Liver (tissue), 9 donors: Measurements from ENCODE around the gene NCLN. TPM values are rescaled to one million over a fixed set of nuclear protein-coding genes. Genes with fewer than 3 reads are reported as not detected.

Experiments
- DNase-seq: peaks from one replicate; pipeline ENCODE4 v3.0.0-alpha.2; 2017; ENCODE audit warnings: low spot score
- H3K27ac ChIP-seq, 2 donors: one replicate each; pipeline ENCODE4 v1.7.0; 2013; ENCODE audit warnings: inconsistent platforms in 2 of 2, low read length in 2 of 2, control low read depth in 1 of 2, low read depth in 1 of 2, mild to moderate bottlenecking in 1 of 2
- H3K27me3 ChIP-seq, 4 donors: one replicate each; pipeline versions ENCODE4 v1.6.1 to v1.7.0; 2013; ENCODE audit warnings: low read length in 3 of 4, inconsistent platforms in 1 of 4, mild to moderate bottlenecking in 1 of 4, moderate library complexity in 1 of 4; ENCODE audit not compliant: control insufficient read depth in 4 of 4, insufficient read depth in 4 of 4
- H3K36me3 ChIP-seq, 4 donors: one replicate each; pipeline versions ENCODE4 v1.6.1 to v1.7.0; 2013; ENCODE audit warnings: low read length in 3 of 4, mild to moderate bottlenecking in 3 of 4, low read depth in 1 of 4, moderate library complexity in 1 of 4; ENCODE audit not compliant: control insufficient read depth in 4 of 4, insufficient read depth in 3 of 4
- H3K4me1 ChIP-seq, 4 donors: one replicate each; pipeline versions ENCODE4 v1.6.1 to v1.7.0; 2013; ENCODE audit warnings: low read length in 3 of 4, mild to moderate bottlenecking in 3 of 4, moderate library complexity in 1 of 4; ENCODE audit not compliant: control insufficient read depth in 4 of 4, insufficient read depth in 4 of 4
- H3K4me3 ChIP-seq, 3 donors: one replicate each; pipeline versions ENCODE4 v1.6.1 to v1.7.0; 2013; ENCODE audit warnings: low read length in 3 of 3, control low read depth in 1 of 3, low read depth in 1 of 3, mild to moderate bottlenecking in 1 of 3
- H3K9ac ChIP-seq, 2 donors: one replicate each; pipeline ENCODE4 v1.7.0; 2013; ENCODE audit warnings: low read length in 2 of 2, mild to moderate bottlenecking in 2 of 2, moderate library complexity in 2 of 2, control low read depth in 1 of 2, low read depth in 1 of 2
- H3K9me3 ChIP-seq, 4 donors: one replicate each; pipeline versions ENCODE4 v1.6.1 to v1.7.0; 2013; ENCODE audit warnings: low read length in 3 of 4; ENCODE audit not compliant: control insufficient read depth in 4 of 4
- EGR1 ChIP-seq, 2 donors: IDR thresholded peaks; 2 replicates each; pipeline ENCODE4 v1.6.1; 2016 to 2018; ENCODE audit warnings: antibody characterized with exemption in 2 of 2, low read depth in 2 of 2
- FOXA1 ChIP-seq: IDR thresholded peaks from 2 replicates; pipeline ENCODE4 v1.6.1; 2016; ENCODE audit warnings: antibody characterized with exemption
- FOXA2 ChIP-seq: IDR thresholded peaks from 2 replicates; pipeline ENCODE4 v1.6.1; 2016; ENCODE audit warnings: antibody characterized with exemption
- GABPA ChIP-seq, 2 donors: IDR thresholded peaks in 1 of 2; conservative IDR thresholded peaks in 1 of 2; 2 replicates each; pipeline ENCODE4 v1.6.1; 2016; ENCODE audit warnings: antibody characterized with exemption in 2 of 2, mild to moderate bottlenecking in 1 of 2, moderate library complexity in 1 of 2
- HNF4A ChIP-seq, 2 donors: conservative IDR thresholded peaks; 2 replicates each; pipeline ENCODE4 v1.6.1; 2016; ENCODE audit warnings: antibody characterized with exemption in 2 of 2, mild to moderate bottlenecking in 2 of 2
- HNF4G ChIP-seq: IDR thresholded peaks from 2 replicates; pipeline ENCODE4 v1.6.1; 2016; ENCODE audit warnings: antibody characterized with exemption
- JUND ChIP-seq, 2 donors: IDR thresholded peaks; 2 replicates each; pipeline ENCODE4 v1.6.1; 2016; ENCODE audit warnings: antibody characterized with exemption in 2 of 2
- NR2F2 ChIP-seq: IDR thresholded peaks from 2 replicates; pipeline ENCODE4 v1.6.1; 2016; ENCODE audit warnings: antibody characterized with exemption
- RAD21 ChIP-seq, 2 donors: IDR thresholded peaks; 2 replicates each; pipeline ENCODE4 v1.6.1; 2016; ENCODE audit warnings: antibody characterized with exemption in 2 of 2, mild to moderate bottlenecking in 2 of 2
- RXRA ChIP-seq, 2 donors: IDR thresholded peaks; 2 replicates each; pipeline ENCODE4 v1.6.1; 2017 to 2018; ENCODE audit warnings: antibody characterized with exemption in 2 of 2, mild to moderate bottlenecking in 1 of 2
- SP1 ChIP-seq: IDR thresholded peaks from 2 replicates; pipeline ENCODE4 v1.6.1; 2018; ENCODE audit warnings: antibody characterized with exemption, mild to moderate bottlenecking
- TAF1 ChIP-seq: conservative IDR thresholded peaks from 2 replicates; pipeline ENCODE4 v1.6.1; 2016; ENCODE audit warnings: antibody characterized with exemption, mild to moderate bottlenecking
- YY1 ChIP-seq: IDR thresholded peaks from 2 replicates; pipeline ENCODE4 v1.6.1; 2016; ENCODE audit warnings: antibody characterized with exemption, mild to moderate bottlenecking
- WGBS: extraction: QIAGEN DNeasy Blood & Tissue Kit; methylation state at CpG from one replicate; pipeline ENCODE4 v1.1.7; 2013; 5-methylcytosine and 5-hydroxymethylcytosine counted together
- polyA plus RNA-seq, 2 donors: library from polyadenylated mRNA; stranded (reverse) in 1 of 2; unstranded in 1 of 2; fragments of 200-250 nt in 1 of 2; fragments of >200 nt in 1 of 2; fragmentation: Nextera tagmentation in 1 of 2; extraction: Ambion mirVana in 1 of 2; gene quantifications; one replicate each; pipeline versions ENCODE4 v1.2.1 to v1.2.3, GENCODE V29; 2013 to 2015
- total RNA-seq, 2 donors: library from RNA; depleted of rRNA; stranded (reverse); fragments of >200 nt; gene quantifications; one replicate each; pipeline ENCODE4 v1.2.3, GENCODE V29; 2014
- TF ChIP-seq, protein P1 (sequence below): IDR thresholded peaks from 2 replicates; pipeline ENCODE4 v1.6.1; 2016; ENCODE audit warnings: antibody characterized with exemption
- TF ChIP-seq, protein P2 (sequence below): IDR thresholded peaks from 2 replicates; pipeline ENCODE4 v1.6.1; 2016; ENCODE audit warnings: antibody characterized with exemption, mild to moderate bottlenecking
- TF ChIP-seq, protein P3 (sequence below): IDR thresholded peaks from 2 replicates; pipeline ENCODE4 v1.6.1; 2016; ENCODE audit warnings: antibody characterized with exemption
- TF ChIP-seq, protein P4 (sequence below): IDR thresholded peaks from 2 replicates; pipeline ENCODE4 v1.6.1; 2016; ENCODE audit warnings: antibody characterized with exemption
- TF ChIP-seq, protein P5 (sequence below): fragments of 150-350 bp; IDR thresholded peaks from 2 replicates; pipeline ENCODE4 v1.5.1; 2017; ENCODE audit warnings: improper control_type of control experiment, low read depth, low read length; ENCODE audit not compliant: missing input control
- donor health status: healthy.
- donor health status: healthy.
- donor health status: healthy.
- donor health status: healthy.
- donor health status: healthy.

The NCLN gene
- total and polyA plus RNA-seq, 4 donors = 29.5 to 50.8 (median 38.4) TPM

DNA sequence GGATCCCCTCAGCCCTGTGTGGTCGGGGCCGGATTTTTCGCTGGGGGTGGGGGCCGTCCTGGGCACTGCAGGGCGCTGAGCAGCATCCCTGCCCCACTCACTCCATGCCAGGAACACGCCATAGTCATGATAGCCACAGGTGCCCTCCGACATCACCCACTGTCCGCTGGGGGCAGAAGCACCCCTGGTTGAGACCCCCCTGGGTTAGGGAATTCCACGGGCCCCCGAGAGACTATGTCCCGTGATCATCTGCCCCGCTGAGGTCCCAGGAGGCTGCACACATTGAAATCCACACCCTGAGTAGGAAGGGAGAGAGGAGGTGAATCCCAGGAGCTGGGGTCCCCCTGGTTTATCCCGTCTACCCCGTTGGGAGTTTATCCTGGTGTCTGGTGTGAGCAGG lies 16.2 kb downstream of the NCLN start:
- H3K4me1 ChIP-seq = no peaks in the 10 kb centered on the region
- no peak for TF ChIP-seq NR2F2
- TF ChIP-seq JUND (IDR thresholded peaks at IDR 0.05) = no peak
- no peak for TF ChIP-seq HNF4A (conservative IDR thresholded peaks at IDR 0.05)
- no peak for TF ChIP-seq GABPA (IDR thresholded peaks at IDR 0.05 in 1 of 2, conservative IDR thresholded peaks at IDR 0.05 in 1 of 2)
- TF ChIP-seq, protein P1, sequence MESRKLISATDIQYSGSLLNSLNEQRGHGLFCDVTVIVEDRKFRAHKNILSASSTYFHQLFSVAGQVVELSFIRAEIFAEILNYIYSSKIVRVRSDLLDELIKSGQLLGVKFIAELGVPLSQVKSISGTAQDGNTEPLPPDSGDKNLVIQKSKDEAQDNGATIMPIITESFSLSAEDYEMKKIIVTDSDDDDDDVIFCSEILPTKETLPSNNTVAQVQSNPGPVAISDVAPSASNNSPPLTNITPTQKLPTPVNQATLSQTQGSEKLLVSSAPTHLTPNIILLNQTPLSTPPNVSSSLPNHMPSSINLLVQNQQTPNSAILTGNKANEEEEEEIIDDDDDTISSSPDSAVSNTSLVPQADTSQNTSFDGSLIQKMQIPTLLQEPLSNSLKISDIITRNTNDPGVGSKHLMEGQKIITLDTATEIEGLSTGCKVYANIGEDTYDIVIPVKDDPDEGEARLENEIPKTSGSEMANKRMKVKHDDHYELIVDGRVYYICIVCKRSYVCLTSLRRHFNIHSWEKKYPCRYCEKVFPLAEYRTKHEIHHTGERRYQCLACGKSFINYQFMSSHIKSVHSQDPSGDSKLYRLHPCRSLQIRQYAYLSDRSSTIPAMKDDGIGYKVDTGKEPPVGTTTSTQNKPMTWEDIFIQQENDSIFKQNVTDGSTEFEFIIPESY = no peak
- TF ChIP-seq TAF1 = no peak
- TF ChIP-seq RXRA (IDR thresholded peaks at IDR 0.05) = no peak
- no peak for TF ChIP-seq RAD21 (IDR thresholded peaks at IDR 0.05)
- no peak for TF ChIP-seq YY1
- TF ChIP-seq FOXA2 = no peak
- TF ChIP-seq, protein P2, sequence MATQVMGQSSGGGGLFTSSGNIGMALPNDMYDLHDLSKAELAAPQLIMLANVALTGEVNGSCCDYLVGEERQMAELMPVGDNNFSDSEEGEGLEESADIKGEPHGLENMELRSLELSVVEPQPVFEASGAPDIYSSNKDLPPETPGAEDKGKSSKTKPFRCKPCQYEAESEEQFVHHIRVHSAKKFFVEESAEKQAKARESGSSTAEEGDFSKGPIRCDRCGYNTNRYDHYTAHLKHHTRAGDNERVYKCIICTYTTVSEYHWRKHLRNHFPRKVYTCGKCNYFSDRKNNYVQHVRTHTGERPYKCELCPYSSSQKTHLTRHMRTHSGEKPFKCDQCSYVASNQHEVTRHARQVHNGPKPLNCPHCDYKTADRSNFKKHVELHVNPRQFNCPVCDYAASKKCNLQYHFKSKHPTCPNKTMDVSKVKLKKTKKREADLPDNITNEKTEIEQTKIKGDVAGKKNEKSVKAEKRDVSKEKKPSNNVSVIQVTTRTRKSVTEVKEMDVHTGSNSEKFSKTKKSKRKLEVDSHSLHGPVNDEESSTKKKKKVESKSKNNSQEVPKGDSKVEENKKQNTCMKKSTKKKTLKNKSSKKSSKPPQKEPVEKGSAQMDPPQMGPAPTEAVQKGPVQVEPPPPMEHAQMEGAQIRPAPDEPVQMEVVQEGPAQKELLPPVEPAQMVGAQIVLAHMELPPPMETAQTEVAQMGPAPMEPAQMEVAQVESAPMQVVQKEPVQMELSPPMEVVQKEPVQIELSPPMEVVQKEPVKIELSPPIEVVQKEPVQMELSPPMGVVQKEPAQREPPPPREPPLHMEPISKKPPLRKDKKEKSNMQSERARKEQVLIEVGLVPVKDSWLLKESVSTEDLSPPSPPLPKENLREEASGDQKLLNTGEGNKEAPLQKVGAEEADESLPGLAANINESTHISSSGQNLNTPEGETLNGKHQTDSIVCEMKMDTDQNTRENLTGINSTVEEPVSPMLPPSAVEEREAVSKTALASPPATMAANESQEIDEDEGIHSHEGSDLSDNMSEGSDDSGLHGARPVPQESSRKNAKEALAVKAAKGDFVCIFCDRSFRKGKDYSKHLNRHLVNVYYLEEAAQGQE = no peak
- TF ChIP-seq HNF4G = no peak
- TF ChIP-seq, protein P3, sequence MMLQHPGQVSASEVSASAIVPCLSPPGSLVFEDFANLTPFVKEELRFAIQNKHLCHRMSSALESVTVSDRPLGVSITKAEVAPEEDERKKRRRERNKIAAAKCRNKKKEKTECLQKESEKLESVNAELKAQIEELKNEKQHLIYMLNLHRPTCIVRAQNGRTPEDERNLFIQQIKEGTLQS = no peak
- no peak for TF ChIP-seq SP1
- TF ChIP-seq, protein P4, sequence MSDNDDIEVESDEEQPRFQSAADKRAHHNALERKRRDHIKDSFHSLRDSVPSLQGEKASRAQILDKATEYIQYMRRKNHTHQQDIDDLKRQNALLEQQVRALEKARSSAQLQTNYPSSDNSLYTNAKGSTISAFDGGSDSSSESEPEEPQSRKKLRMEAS = no peak
- TF ChIP-seq, protein P5, sequence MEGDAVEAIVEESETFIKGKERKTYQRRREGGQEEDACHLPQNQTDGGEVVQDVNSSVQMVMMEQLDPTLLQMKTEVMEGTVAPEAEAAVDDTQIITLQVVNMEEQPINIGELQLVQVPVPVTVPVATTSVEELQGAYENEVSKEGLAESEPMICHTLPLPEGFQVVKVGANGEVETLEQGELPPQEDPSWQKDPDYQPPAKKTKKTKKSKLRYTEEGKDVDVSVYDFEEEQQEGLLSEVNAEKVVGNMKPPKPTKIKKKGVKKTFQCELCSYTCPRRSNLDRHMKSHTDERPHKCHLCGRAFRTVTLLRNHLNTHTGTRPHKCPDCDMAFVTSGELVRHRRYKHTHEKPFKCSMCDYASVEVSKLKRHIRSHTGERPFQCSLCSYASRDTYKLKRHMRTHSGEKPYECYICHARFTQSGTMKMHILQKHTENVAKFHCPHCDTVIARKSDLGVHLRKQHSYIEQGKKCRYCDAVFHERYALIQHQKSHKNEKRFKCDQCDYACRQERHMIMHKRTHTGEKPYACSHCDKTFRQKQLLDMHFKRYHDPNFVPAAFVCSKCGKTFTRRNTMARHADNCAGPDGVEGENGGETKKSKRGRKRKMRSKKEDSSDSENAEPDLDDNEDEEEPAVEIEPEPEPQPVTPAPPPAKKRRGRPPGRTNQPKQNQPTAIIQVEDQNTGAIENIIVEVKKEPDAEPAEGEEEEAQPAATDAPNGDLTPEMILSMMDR = no peak
- no peak for TF ChIP-seq EGR1 (IDR thresholded peaks at IDR 0.05; ENCODE audit: low read depth in 2 of 2)
- peaks cover 0 to 32% (median 10%) of the 10 kb centered on the region in 4 donors for H3K36me3 ChIP-seq
- 95% methylated on average over 14 of the region's 14 CpGs for WGBS
- H3K4me3 ChIP-seq = no peak overlapping the region
- H3K27ac ChIP-seq = no peak overlapping the region
- H3K9ac ChIP-seq = no peak overlapping the region
- no peaks in the 10 kb centered on the region for H3K9me3 ChIP-seq
- DNase-seq = no peak
- H3K27me3 ChIP-seq = no peaks in the 10 kb centered on the region

DNA sequence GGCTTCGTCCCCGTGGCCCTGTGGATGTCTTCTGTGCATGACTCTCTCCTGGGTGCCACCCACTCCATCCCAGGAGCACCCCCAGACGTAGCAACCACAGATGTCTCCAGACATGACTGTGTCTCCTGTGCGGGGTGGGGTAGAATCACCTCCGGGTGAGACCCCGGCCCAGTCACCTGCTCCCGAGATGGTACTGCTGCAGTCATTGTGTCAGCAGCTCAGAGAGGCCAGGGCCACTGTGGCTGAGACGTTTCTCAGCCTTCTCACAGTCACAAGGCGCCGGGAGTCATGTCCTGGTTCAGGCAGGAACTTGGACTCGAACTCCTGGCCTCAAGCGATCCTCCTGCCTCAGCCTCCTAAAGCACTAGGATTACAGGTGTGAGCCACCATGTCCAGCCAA lies 16.6 kb downstream of the NCLN start:
- no peak for DNase-seq
- TF ChIP-seq, protein P2 = no peak
- no peak for TF ChIP-seq NR2F2
- no peak for TF ChIP-seq JUND (IDR thresholded peaks at IDR 0.05)
- TF ChIP-seq FOXA1 = no peak
- TF ChIP-seq EGR1 (IDR thresholded peaks at IDR 0.05; ENCODE audit: low read depth in 2 of 2) = no peak
- TF ChIP-seq YY1 = no peak
- TF ChIP-seq, protein P1 = no peak
- TF ChIP-seq FOXA2 = no peak
- TF ChIP-seq, protein P4 = no peak
- no peak for TF ChIP-seq SP1
- TF ChIP-seq HNF4G = no peak
- TF ChIP-seq TAF1 = no peak

More for the DNA sequence above, 16.6 kb downstream of the NCLN start:
- Histone ChIP-seq H3K9ac (no peak overlapping the region), H3K27ac (no peak overlapping the region), H3K4me1 (no peaks in the 10 kb centered on the region), H3K4me3 (no peak overlapping the region), H3K9me3 (no peaks in the 10 kb centered on the region), H3K27me3 (no peaks in the 10 kb centered on the region), H3K36me3 (peaks cover 0 to 35% (median 11%) of the 10 kb centered on the region in 4 donors)
- WGBS = 93% methylated on average over 12 of the region's 12 CpGs
